CD4-positive, alpha-beta T cell treated with Interleukin-21 for 1 hour (primary cell): ENCODE results near the gene PDE1C.

Experiments
- DNase-seq: peaks from one replicate; pipeline ENCODE4 v3.0.0-alpha.2; 2020

PDE1C gene

GRCh38 chr7:31935124-31936054 lies 134.8 kb downstream of the PDE1C start:
- no peak for DNase-seq

- no peak for DNase-seq
Measured at GRCh38 chr7:31934551-31934950, 135.7 kb downstream of the PDE1C start.

GRCh38 chr7:31933481-31933880 lies 136.7 kb downstream of the PDE1C start:
- no peak for DNase-seq

- no peak for DNase-seq
Measured at GRCh38 chr7:31926991-31927584, 143.1 kb downstream of the PDE1C start.

- no peak for DNase-seq
Measured at GRCh38 chr7:31925753-31926454, 144.3 kb downstream of the PDE1C start.

- no peak for DNase-seq
Measured at GRCh38 chr7:31924251-31924650, 146.0 kb downstream of the PDE1C start.

- DNase-seq = no peak
Measured at GRCh38 chr7:31922848-31923247, 147.4 kb downstream of the PDE1C start.

- no peak for DNase-seq
Measured at GRCh38 chr7:31921047-31921446, 149.2 kb downstream of the PDE1C start.

- no peak for DNase-seq
Measured at GRCh38 chr7:31919678-31920369, 150.4 kb downstream of the PDE1C start.

GRCh38 chr7:31918706-31919393 lies 151.4 kb downstream of the PDE1C start:
- DNase-seq = no peak

GRCh38 chr7:31917256-31917655 lies 153.0 kb downstream of the PDE1C start:
- no peak for DNase-seq

- no peak for DNase-seq
Measured at GRCh38 chr7:31910191-31910590, 160.0 kb downstream of the PDE1C start.

GRCh38 chr7:31906479-31907171 lies 163.6 kb downstream of the PDE1C start:
- no peak for DNase-seq

- no peak for DNase-seq
Measured at GRCh38 chr7:31903962-31904361, 166.2 kb downstream of the PDE1C start.

- DNase-seq = no peak
Measured at GRCh38 chr7:31899356-31899927, 170.8 kb downstream of the PDE1C start.

GRCh38 chr7:31896925-31897324 lies 173.3 kb downstream of the PDE1C start:
- DNase-seq = no peak

- DNase-seq = no peak
Measured at GRCh38 chr7:31894308-31894707, 175.9 kb downstream of the PDE1C start.

GRCh38 chr7:31893365-31893764 lies 176.8 kb downstream of the PDE1C start:
- no peak for DNase-seq

- DNase-seq = no peak
Measured at GRCh38 chr7:31892099-31892829, 177.9 kb downstream of the PDE1C start.

GRCh38 chr7:31890766-31891165 lies 179.4 kb downstream of the PDE1C start:
- no peak for DNase-seq

- no peak for DNase-seq
Measured at GRCh38 chr7:31890198-31890597, 180.0 kb downstream of the PDE1C start.
